Measurements from ENCODE around the gene TRABD2B. TPM values are rescaled to one million over a fixed set of nuclear protein-coding genes. Genes with fewer than 3 reads are reported as not detected.

The TRABD2B gene
- total and polyA plus RNA-seq, 4 donors, result 0.28 to 2.6 (median 1.3) TPM

GRCh38 chr1:47951545-47952235, 45.5 kb downstream of the TRABD2B start:
- Histone ChIP-seq H3K9me3 (ENCODE audit: control insufficient read depth in 4 of 4, low read length in 3 of 4) (no peaks in the 10 kb centered on the region), H3K9ac (ENCODE audit: low read depth in 1 of 2, low read length in 2 of 2) (no peak overlapping the region), H3K4me3 (ENCODE audit: low read depth in 1 of 3, low read length in 3 of 3) (no peak overlapping the region), H3K27me3 (ENCODE audit: control insufficient read depth in 4 of 4, insufficient read depth in 4 of 4, low read length in 3 of 4) (no peaks in the 10 kb centered on the region), H3K27ac (ENCODE audit: low read depth in 1 of 2, low read length in 2 of 2) (no peak overlapping the region), H3K36me3 (ENCODE audit: control insufficient read depth in 4 of 4, insufficient read depth in 3 of 4, low read depth in 1 of 4, low read length in 3 of 4) (no peaks in the 10 kb centered on the region), H3K4me1 (ENCODE audit: control insufficient read depth in 4 of 4, insufficient read depth in 4 of 4, low read length in 3 of 4) (peaks cover 0 to 9% (median 6%) of the 10 kb centered on the region in 4 donors)
- no peak for TF ChIP-seq FOXA2 (IDR thresholded peaks at IDR 0.05)
- TF ChIP-seq RAD21 (IDR thresholded peaks at IDR 0.05), result peak; percentile 5 to 55
- TF ChIP-seq FOXA1 (IDR thresholded peaks at IDR 0.05), result no peak
- no peak for TF ChIP-seq TAF1 (conservative IDR thresholded peaks at IDR 0.05)
- TF ChIP-seq SP1 (IDR thresholded peaks at IDR 0.05), result no peak
- no peak for TF ChIP-seq NR2F2 (IDR thresholded peaks at IDR 0.05)
- TF ChIP-seq REST (IDR thresholded peaks at IDR 0.05), result no peak
- 90% methylated on average over 6 of the region's 6 CpGs for WGBS
- no peak for DNase-seq (ENCODE audit: low spot score)

- H3K27me3 ChIP-seq (ENCODE audit: control insufficient read depth in 4 of 4, insufficient read depth in 4 of 4, low read length in 3 of 4), result no peaks in the 10 kb centered on the region
- no peaks in the 10 kb centered on the region for H3K36me3 ChIP-seq (ENCODE audit: control insufficient read depth in 4 of 4, insufficient read depth in 3 of 4, low read depth in 1 of 4, low read length in 3 of 4)
- no peak overlapping the region for H3K4me3 ChIP-seq (ENCODE audit: low read depth in 1 of 3, low read length in 3 of 3)
- DNase-seq (ENCODE audit: low spot score), result no peak
- H3K27ac ChIP-seq (ENCODE audit: low read depth in 1 of 2, low read length in 2 of 2), result no peak overlapping the region
- no peak overlapping the region for H3K9ac ChIP-seq (ENCODE audit: low read depth in 1 of 2, low read length in 2 of 2)
- TF ChIP-seq EGR1 (IDR thresholded peaks at IDR 0.05; ENCODE audit: low read depth in 2 of 2), result no peak
- TF ChIP-seq, protein P1, sequence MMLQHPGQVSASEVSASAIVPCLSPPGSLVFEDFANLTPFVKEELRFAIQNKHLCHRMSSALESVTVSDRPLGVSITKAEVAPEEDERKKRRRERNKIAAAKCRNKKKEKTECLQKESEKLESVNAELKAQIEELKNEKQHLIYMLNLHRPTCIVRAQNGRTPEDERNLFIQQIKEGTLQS (IDR thresholded peaks at IDR 0.05), result no peak
- no peak for TF ChIP-seq REST (IDR thresholded peaks at IDR 0.05)
- TF ChIP-seq FOXA2 (IDR thresholded peaks at IDR 0.05), result no peak
- no peak for TF ChIP-seq SP1 (IDR thresholded peaks at IDR 0.05)
- no peak for TF ChIP-seq GABPA (IDR thresholded peaks at IDR 0.05 in 1 of 2, conservative IDR thresholded peaks at IDR 0.05 in 1 of 2)
- TF ChIP-seq, protein P2, sequence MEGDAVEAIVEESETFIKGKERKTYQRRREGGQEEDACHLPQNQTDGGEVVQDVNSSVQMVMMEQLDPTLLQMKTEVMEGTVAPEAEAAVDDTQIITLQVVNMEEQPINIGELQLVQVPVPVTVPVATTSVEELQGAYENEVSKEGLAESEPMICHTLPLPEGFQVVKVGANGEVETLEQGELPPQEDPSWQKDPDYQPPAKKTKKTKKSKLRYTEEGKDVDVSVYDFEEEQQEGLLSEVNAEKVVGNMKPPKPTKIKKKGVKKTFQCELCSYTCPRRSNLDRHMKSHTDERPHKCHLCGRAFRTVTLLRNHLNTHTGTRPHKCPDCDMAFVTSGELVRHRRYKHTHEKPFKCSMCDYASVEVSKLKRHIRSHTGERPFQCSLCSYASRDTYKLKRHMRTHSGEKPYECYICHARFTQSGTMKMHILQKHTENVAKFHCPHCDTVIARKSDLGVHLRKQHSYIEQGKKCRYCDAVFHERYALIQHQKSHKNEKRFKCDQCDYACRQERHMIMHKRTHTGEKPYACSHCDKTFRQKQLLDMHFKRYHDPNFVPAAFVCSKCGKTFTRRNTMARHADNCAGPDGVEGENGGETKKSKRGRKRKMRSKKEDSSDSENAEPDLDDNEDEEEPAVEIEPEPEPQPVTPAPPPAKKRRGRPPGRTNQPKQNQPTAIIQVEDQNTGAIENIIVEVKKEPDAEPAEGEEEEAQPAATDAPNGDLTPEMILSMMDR (IDR thresholded peaks at IDR 0.05; ENCODE audit: low read depth, low read length, missing input control), result no peak
- no peak for TF ChIP-seq JUND (IDR thresholded peaks at IDR 0.05)
- no peak for TF ChIP-seq ZBTB33 (IDR thresholded peaks at IDR 0.05)
- no peak for TF ChIP-seq HNF4A (conservative IDR thresholded peaks at IDR 0.05)
- TF ChIP-seq MAX (IDR thresholded peaks at IDR 0.05), result no peak
- no peak for TF ChIP-seq TAF1 (conservative IDR thresholded peaks at IDR 0.05)
- no peak for TF ChIP-seq RAD21 (IDR thresholded peaks at IDR 0.05)
- TF ChIP-seq NR2F2 (IDR thresholded peaks at IDR 0.05), result no peak
- no peak for TF ChIP-seq RXRA (IDR thresholded peaks at IDR 0.05)
- no peak for TF ChIP-seq FOXA1 (IDR thresholded peaks at IDR 0.05)
- no peak for TF ChIP-seq YY1 (IDR thresholded peaks at IDR 0.05)
- no peak for TF ChIP-seq HNF4G (IDR thresholded peaks at IDR 0.05)
- whole genome bisulfite sequencing, result 94% methylated on average over 8 of the region's 8 CpGs
- no peaks in the 10 kb centered on the region for H3K9me3 ChIP-seq (ENCODE audit: control insufficient read depth in 4 of 4, low read length in 3 of 4)
- peaks cover 0 to 9% (median 6%) of the 10 kb centered on the region in 4 donors for H3K4me1 ChIP-seq (ENCODE audit: control insufficient read depth in 4 of 4, insufficient read depth in 4 of 4, low read length in 3 of 4)
These were observed 46.2 kb downstream of the TRABD2B start for GRCh38 chr1:47951026-47951425.
